Panc1 (cell line): ENCODE measurements around the gene OOSP3. TPM values are rescaled to one million over a fixed set of nuclear protein-coding genes. Genes with fewer than 3 reads are reported as not detected.

Experiments used
- ATAC-seq: fragments of 200-7000 bp; cut with Tn5 transposase; 2 replicates; pipeline ENCODE4 v1.9.1; 2020; ENCODE audit warnings: mild to moderate bottlenecking, moderate library complexity
- BruUV-seq: library from RNA; stranded (reverse); fragments of 400-500 nt; replicated peaks from 2 replicates; lab custom pipeline; 2021; lab: Mats Ljungman, UMichigan
- CTCF ChIA-PET: fragments of 300-600 bp; sonication (Branson Sonifier 250); formaldehyde crosslinking; loops from one replicate; lab custom pipeline; 2022; ENCODE audit warnings: antibody characterized with exemption; lab: Charles Lee
- POLR2A ChIA-PET: fragments of 300-600 bp; sonication (Branson Sonifier 250); formaldehyde crosslinking; loops from one replicate; lab custom pipeline; 2022; ENCODE audit warnings: antibody characterized with exemption; lab: Charles Lee
- DNase-seq: peaks from one replicate; pipeline ENCODE4 v3.0.0-alpha.2; 2010; ENCODE audit warnings: low read depth, low spot score
- H3K27ac ChIP-seq: 2 replicates; pipeline ENCODE4 v1.5.1; 2011; ENCODE audit warnings: mild to moderate bottlenecking, low read length, inconsistent platforms
- H3K27me3 ChIP-seq: fragments of 200-500 bp; sonication (Bioruptor generic); 2 replicates; pipeline ENCODE4 v1.6.0; 2014; ENCODE audit warnings: low read length, inconsistent platforms; ENCODE audit not compliant: control insufficient read depth, insufficient read depth
- H3K36me3 ChIP-seq: fragments of 200-500 bp; sonication (Bioruptor generic); 2 replicates; pipeline ENCODE4 v1.5.1; 2014; ENCODE audit warnings: inconsistent platforms, mild to moderate bottlenecking, low read length, moderate library complexity; ENCODE audit not compliant: control insufficient read depth, insufficient read depth
- H3K4me1 ChIP-seq: 2 replicates; pipeline ENCODE4 v1.5.1; 2011; ENCODE audit warnings: inconsistent platforms, mild to moderate bottlenecking, low read length, moderate library complexity; ENCODE audit not compliant: control insufficient read depth, insufficient read depth
- H3K4me3 ChIP-seq, 2 experiments: 2 replicates each; pipeline ENCODE4 v1.5.1; 2011 to 2012; ENCODE audit warnings: low read depth in 2 of 2, low read length in 2 of 2, mild to moderate bottlenecking in 2 of 2, inconsistent platforms in 1 of 2, moderate library complexity in 1 of 2
- H3K9me3 ChIP-seq: fragments of 200-500 bp; sonication (Bioruptor generic); 2 replicates; pipeline ENCODE4 v1.5.1; 2014; ENCODE audit warnings: low read depth, mild to moderate bottlenecking, inconsistent platforms, low read length, moderate library complexity; ENCODE audit not compliant: control insufficient read depth, insufficient read depth
- POLR2AphosphoS5 ChIP-seq: IDR thresholded peaks from 2 replicates; pipeline ENCODE4 v1.6.1; 2012; ENCODE audit warnings: mild to moderate bottlenecking, low read depth, low read length, moderate library complexity
- SIN3A ChIP-seq: IDR thresholded peaks from 2 replicates; pipeline ENCODE4 v1.6.1; 2012; ENCODE audit warnings: low read depth, mild to moderate bottlenecking, low read length, moderate library complexity, borderline replicate concordance; ENCODE audit not compliant: insufficient read depth
- TCF7L2 ChIP-seq: IDR thresholded peaks from 2 replicates; pipeline ENCODE4 v1.6.1; 2011; ENCODE audit warnings: mild to moderate bottlenecking, low read depth, low read length, inconsistent platforms
- in situ Hi-C: cut with HindIII; loops from 2 replicates; pipeline ENCODE4 v1.10.0; 2016; ENCODE audit warnings: low sequenced_read_pairs, low pct_unique_long_range_greater_than_20kb
- intact Hi-C: fragments of 100-400 bp; cut with micrococcal nuclease; formaldehyde crosslinking; loops from one replicate; pipeline ENCODE4 v1.10.0; 2022; ENCODE audit not compliant: unreplicated experiment
- total RNA-seq: library from RNA; stranded (reverse); gene quantifications from one replicate; pipeline ENCODE4 v1.2.1, GENCODE V29; 2021; ENCODE audit not compliant: unreplicated experiment
- TF ChIP-seq, protein P1 (sequence below), 2 experiments: IDR thresholded peaks; 2 replicates each; pipeline ENCODE4 v1.6.1; 2011 to 2012; ENCODE audit warnings: low read depth in 2 of 2, control low read depth in 1 of 2, low read length in 1 of 2, mild to moderate bottlenecking in 1 of 2, moderate library complexity in 1 of 2; ENCODE audit not compliant: insufficient read depth in 1 of 2
- TF ChIP-seq, protein P2 (sequence below): fragments of 450-650 bp; IDR thresholded peaks from 2 replicates; pipeline ENCODE4 v1.5.1; 2017; ENCODE audit warnings: mild to moderate bottlenecking

Gene OOSP3
- total RNA-seq, 1 experiment from 2014 or later = not detected

DNA sequence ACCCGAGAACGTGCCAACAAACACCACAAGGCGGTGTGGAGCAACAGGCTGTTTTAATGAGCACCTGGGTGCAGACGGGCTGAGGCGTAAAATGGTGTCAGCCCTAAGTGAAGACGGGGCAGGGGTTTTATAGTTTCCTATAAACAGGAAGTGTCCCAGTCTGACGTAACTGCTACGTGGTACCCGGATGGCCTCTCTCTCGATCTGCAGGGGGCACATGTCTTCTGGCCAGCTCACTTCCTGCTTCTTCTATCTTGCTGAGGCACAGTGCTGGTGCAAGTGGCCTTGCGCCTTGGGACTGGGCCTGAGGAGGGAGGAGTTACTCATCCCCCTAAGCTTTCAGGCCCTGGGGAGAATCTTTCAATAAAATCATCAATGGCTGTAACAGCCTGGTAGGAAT is 20.9 kb downstream of the OOSP3 start:
- Histone ChIP-seq H3K4me1 (no peaks in the 10 kb centered on the region), H3K36me3 (no peaks in the 10 kb centered on the region), H3K4me3 (no peak overlapping the region), H3K27ac (no peak overlapping the region), H3K9me3 (no peaks in the 10 kb centered on the region), H3K27me3 (no peaks in the 10 kb centered on the region; the same call in 1 of the 2 replicates)
- ChIA-PET POLR2A (no interaction called here), CTCF (no interaction called here)
- BruUV-seq = no TSS peak
- intact Hi-C loops (no loop called here), in situ Hi-C loops (no loop called here)
- no peak for DNase-seq
- TF ChIP-seq POLR2AphosphoS5 (no peak), TCF7L2 (no peak), SIN3A (no peak)
- TF ChIP-seq, protein P1, sequence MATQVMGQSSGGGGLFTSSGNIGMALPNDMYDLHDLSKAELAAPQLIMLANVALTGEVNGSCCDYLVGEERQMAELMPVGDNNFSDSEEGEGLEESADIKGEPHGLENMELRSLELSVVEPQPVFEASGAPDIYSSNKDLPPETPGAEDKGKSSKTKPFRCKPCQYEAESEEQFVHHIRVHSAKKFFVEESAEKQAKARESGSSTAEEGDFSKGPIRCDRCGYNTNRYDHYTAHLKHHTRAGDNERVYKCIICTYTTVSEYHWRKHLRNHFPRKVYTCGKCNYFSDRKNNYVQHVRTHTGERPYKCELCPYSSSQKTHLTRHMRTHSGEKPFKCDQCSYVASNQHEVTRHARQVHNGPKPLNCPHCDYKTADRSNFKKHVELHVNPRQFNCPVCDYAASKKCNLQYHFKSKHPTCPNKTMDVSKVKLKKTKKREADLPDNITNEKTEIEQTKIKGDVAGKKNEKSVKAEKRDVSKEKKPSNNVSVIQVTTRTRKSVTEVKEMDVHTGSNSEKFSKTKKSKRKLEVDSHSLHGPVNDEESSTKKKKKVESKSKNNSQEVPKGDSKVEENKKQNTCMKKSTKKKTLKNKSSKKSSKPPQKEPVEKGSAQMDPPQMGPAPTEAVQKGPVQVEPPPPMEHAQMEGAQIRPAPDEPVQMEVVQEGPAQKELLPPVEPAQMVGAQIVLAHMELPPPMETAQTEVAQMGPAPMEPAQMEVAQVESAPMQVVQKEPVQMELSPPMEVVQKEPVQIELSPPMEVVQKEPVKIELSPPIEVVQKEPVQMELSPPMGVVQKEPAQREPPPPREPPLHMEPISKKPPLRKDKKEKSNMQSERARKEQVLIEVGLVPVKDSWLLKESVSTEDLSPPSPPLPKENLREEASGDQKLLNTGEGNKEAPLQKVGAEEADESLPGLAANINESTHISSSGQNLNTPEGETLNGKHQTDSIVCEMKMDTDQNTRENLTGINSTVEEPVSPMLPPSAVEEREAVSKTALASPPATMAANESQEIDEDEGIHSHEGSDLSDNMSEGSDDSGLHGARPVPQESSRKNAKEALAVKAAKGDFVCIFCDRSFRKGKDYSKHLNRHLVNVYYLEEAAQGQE (IDR thresholded peaks at IDR 0.05; ENCODE audit: insufficient read depth in 1 of 2, low read depth in 2 of 2, low read length in 1 of 2) = no peak
- TF ChIP-seq, protein P2, sequence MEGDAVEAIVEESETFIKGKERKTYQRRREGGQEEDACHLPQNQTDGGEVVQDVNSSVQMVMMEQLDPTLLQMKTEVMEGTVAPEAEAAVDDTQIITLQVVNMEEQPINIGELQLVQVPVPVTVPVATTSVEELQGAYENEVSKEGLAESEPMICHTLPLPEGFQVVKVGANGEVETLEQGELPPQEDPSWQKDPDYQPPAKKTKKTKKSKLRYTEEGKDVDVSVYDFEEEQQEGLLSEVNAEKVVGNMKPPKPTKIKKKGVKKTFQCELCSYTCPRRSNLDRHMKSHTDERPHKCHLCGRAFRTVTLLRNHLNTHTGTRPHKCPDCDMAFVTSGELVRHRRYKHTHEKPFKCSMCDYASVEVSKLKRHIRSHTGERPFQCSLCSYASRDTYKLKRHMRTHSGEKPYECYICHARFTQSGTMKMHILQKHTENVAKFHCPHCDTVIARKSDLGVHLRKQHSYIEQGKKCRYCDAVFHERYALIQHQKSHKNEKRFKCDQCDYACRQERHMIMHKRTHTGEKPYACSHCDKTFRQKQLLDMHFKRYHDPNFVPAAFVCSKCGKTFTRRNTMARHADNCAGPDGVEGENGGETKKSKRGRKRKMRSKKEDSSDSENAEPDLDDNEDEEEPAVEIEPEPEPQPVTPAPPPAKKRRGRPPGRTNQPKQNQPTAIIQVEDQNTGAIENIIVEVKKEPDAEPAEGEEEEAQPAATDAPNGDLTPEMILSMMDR = no peak
- ATAC-seq = no peak

DNA sequence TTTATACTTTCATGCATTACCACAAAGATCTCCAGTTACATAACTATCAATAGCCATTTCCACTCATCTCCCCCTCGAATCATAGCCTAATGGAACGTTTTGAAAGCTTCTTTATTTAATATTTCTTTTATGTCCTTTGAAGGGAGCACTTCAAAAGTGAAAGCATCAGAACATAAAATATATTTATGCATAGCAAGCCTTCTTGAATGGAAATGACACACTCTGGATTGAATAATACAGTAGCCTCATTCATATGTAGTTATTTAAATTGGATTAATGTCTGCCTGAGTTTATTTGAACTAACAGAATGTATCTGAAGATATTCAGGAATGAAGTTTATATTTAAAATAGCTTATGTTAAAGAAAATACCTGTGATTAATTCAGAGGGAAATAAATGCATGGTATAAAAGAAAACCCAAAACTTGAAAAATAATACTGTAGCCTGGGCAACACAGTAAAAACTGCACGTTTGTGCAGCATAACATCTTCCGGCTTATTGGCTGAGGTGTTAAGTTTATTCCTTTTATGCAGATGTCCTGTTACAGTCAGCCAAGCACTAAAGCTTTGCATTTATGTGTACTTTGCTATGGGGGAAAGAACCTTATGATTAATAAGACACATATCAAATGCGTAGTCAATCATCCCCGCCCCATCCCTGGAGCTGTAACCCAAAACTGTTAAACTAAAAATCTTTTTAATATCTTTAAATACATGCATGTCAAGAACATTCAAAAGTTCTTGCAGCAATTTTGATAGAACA is 22.0 kb downstream of the OOSP3 start:
- BruUV-seq = no TSS peak
- ChIA-PET CTCF (no interaction called here), POLR2A (no interaction called here)
- no peak for DNase-seq
- H3K27ac ChIP-seq = no peak overlapping the region
- TF ChIP-seq POLR2AphosphoS5 (no peak), SIN3A (no peak), TCF7L2 (no peak)
- TF ChIP-seq, protein P1 (IDR thresholded peaks at IDR 0.05; ENCODE audit: insufficient read depth in 1 of 2, low read depth in 2 of 2, low read length in 1 of 2) = no peak
- TF ChIP-seq, protein P2 = no peak
- in situ Hi-C loops = no loop called here
- no peaks in the 10 kb centered on the region for H3K27me3 ChIP-seq
- no peak overlapping the region for H3K4me3 ChIP-seq
- intact Hi-C loops = no loop called here
- no peak for ATAC-seq
- H3K9me3 ChIP-seq = no peaks in the 10 kb centered on the region
- H3K4me1 ChIP-seq = no peaks in the 10 kb centered on the region
- no peaks in the 10 kb centered on the region for H3K36me3 ChIP-seq
